CD14-positive monocyte (primary cell): ENCODE data around the gene ZPR1. TPM values are rescaled to one million over a fixed set of nuclear protein-coding genes. Genes with fewer than 3 reads are reported as not detected.

Experiments
- DNase-seq, 3 donors: peaks; one replicate each; pipeline ENCODE4 v3.0.0-alpha.2; 2011 to 2022
- H2AFZ ChIP-seq: 2 replicates; pipeline ENCODE4 v1.6.0; 2012; ENCODE audit warnings: mild to moderate bottlenecking, low read depth, low read length, inconsistent platforms; ENCODE audit not compliant: insufficient read depth, poor library complexity, severe bottlenecking
- H3K27ac ChIP-seq, 2 donors: 1 replicate in 1 of 2; 2 replicates in 1 of 2; pipeline ENCODE4 v1.5.1; 2012 to 2013; ENCODE audit warnings: low read length in 2 of 2, control low read depth in 1 of 2, inconsistent platforms in 1 of 2, low read depth in 1 of 2, mild to moderate bottlenecking in 1 of 2
- H3K27me3 ChIP-seq, 2 donors: one replicate each; pipeline versions ENCODE4 v1.6.0 to v1.6.1; 2011 to 2013; ENCODE audit warnings: low read length in 2 of 2; ENCODE audit not compliant: control insufficient read depth in 2 of 2, insufficient read depth in 2 of 2
- H3K36me3 ChIP-seq, 2 donors: replicated peaks in 1 of 2; 1 replicate in 1 of 2; 2 replicates in 1 of 2; pipeline versions ENCODE4 v1.5.1 to v1.6.1; 2012 to 2013; ENCODE audit warnings: low read length in 2 of 2, control low read depth in 1 of 2, inconsistent platforms in 1 of 2, mild to moderate bottlenecking in 1 of 2; ENCODE audit not compliant: insufficient read depth in 2 of 2, control insufficient read depth in 1 of 2
- H3K4me1 ChIP-seq, 2 donors: 1 replicate in 1 of 2; 2 replicates in 1 of 2; pipeline versions ENCODE4 v1.5.1 to v1.6.1; 2012 to 2013; ENCODE audit warnings: low read length in 2 of 2, control low read depth in 1 of 2, inconsistent platforms in 1 of 2, mild to moderate bottlenecking in 1 of 2, moderate library complexity in 1 of 2; ENCODE audit not compliant: insufficient read depth in 2 of 2, control insufficient read depth in 1 of 2
- H3K4me2 ChIP-seq: replicated peaks from 2 replicates; pipeline ENCODE3; 2012; ENCODE audit warnings: low read length, moderate library complexity, mild to moderate bottlenecking; ENCODE audit not compliant: poor library complexity, severe bottlenecking; ENCODE audit errors: extremely low read depth
- H3K4me3 ChIP-seq, 3 experiments: fragments of 200-600 bp in 1 of 3; sonication (generic) in 1 of 3; replicated peaks in 1 of 3; 1 replicate in 2 of 3; 2 replicates in 1 of 3; pipeline ENCODE4 v1.5.1; 2011 to 2013; ENCODE audit warnings: low read length in 3 of 3, mild to moderate bottlenecking in 3 of 3, control low read depth in 2 of 3, low read depth in 2 of 3, inconsistent platforms in 1 of 3, moderate library complexity in 1 of 3
- H3K79me2 ChIP-seq: 2 replicates; pipeline ENCODE4 v1.6.0; 2012; ENCODE audit warnings: mild to moderate bottlenecking, control low read depth, inconsistent platforms, low read length, moderate library complexity; ENCODE audit not compliant: insufficient read depth
- H3K9ac ChIP-seq: 2 replicates; pipeline ENCODE4 v1.6.0; 2017; ENCODE audit warnings: low read length, mild to moderate bottlenecking; ENCODE audit not compliant: insufficient read depth, poor library complexity, severe bottlenecking
- H3K9me3 ChIP-seq, 2 donors: replicated peaks in 1 of 2; 1 replicate in 1 of 2; 2 replicates in 1 of 2; pipeline versions ENCODE4 v1.5.1 to v1.6.1; 2012 to 2013; ENCODE audit warnings: low read length in 2 of 2, control low read depth in 1 of 2; ENCODE audit not compliant: control insufficient read depth in 1 of 2, insufficient read depth in 1 of 2
- H4K20me1 ChIP-seq: 2 replicates; pipeline ENCODE4 v1.6.0; 2012; ENCODE audit warnings: mild to moderate bottlenecking, low read length, control low read depth, moderate library complexity; ENCODE audit not compliant: insufficient read depth
- H3K27ac Mint-ChIP-seq, 7 donors: one replicate each; pipeline ENCODE4 v1.8.0; 2020; ENCODE audit warnings: mild to moderate bottlenecking in 7 of 7, mixed read lengths in 7 of 7, moderate library complexity in 6 of 7, inconsistent platforms in 2 of 7
- H3K27me3 Mint-ChIP-seq, 3 donors: one replicate each; pipeline ENCODE4 v1.8.0; 2021 to 2022; ENCODE audit warnings: low read depth in 3 of 3, mild to moderate bottlenecking in 3 of 3, mixed read lengths in 3 of 3, moderate library complexity in 3 of 3, inconsistent platforms in 1 of 3
- H3K36me3 Mint-ChIP-seq, 2 donors: one replicate each; pipeline ENCODE4 v1.8.0; 2020; ENCODE audit warnings: mixed read lengths in 2 of 2, inconsistent platforms in 1 of 2, mild to moderate bottlenecking in 1 of 2
- H3K4me1 Mint-ChIP-seq: one replicate; pipeline ENCODE4 v1.8.0; 2020; ENCODE audit warnings: mild to moderate bottlenecking, mixed read lengths
- H3K4me3 Mint-ChIP-seq, 2 donors: one replicate each; pipeline ENCODE4 v1.8.0; 2020; ENCODE audit warnings: mild to moderate bottlenecking in 2 of 2, mixed read lengths in 2 of 2, moderate library complexity in 1 of 2
- H3K9me3 Mint-ChIP-seq, 7 donors: one replicate each; pipeline ENCODE4 v1.8.0; 2020 to 2022; ENCODE audit warnings: mixed read lengths in 7 of 7, mild to moderate bottlenecking in 6 of 7, moderate library complexity in 6 of 7, inconsistent platforms in 2 of 7
- WGBS: methylation state at CpG from one replicate; pipeline ENCODE4 v1.1.5; 2013; ENCODE audit warnings: missing lambda C conversion rate; ENCODE audit not compliant: insufficient coverage; 5-methylcytosine and 5-hydroxymethylcytosine counted together
- intact Hi-C, 2 donors: fragments of 100-400 bp; cut with micrococcal nuclease; formaldehyde crosslinking; loops; one replicate each; pipeline versions ENCODE4 v1.15.0 to v1.15.1; 2023
- polyA plus RNA-seq, 3 donors: library from polyadenylated mRNA; depleted of rRNA in 1 of 3; unstranded in 2 of 3; stranded (reverse) in 1 of 3; fragments of 300-500 nt in 2 of 3; fragments of >200 nt in 1 of 3; fragmentation: Illumina TruSeq in 2 of 3; gene quantifications; 1 replicate in 2 of 3; 2 replicates in 1 of 3; pipeline ENCODE4 v1.2.3, GENCODE V29; 2012 to 2021
- TF ChIP-seq, protein P1 (sequence below): fragments of 200-600 bp; IDR thresholded peaks from one replicate; pipeline ENCODE4 v1.8.0; 2022; ENCODE audit warnings: antibody characterized with exemption, mild to moderate bottlenecking

The ZPR1 gene
- polyA plus RNA-seq, 3 donors, result 24.4 to 35.5 (median 35.2) TPM

DNA sequence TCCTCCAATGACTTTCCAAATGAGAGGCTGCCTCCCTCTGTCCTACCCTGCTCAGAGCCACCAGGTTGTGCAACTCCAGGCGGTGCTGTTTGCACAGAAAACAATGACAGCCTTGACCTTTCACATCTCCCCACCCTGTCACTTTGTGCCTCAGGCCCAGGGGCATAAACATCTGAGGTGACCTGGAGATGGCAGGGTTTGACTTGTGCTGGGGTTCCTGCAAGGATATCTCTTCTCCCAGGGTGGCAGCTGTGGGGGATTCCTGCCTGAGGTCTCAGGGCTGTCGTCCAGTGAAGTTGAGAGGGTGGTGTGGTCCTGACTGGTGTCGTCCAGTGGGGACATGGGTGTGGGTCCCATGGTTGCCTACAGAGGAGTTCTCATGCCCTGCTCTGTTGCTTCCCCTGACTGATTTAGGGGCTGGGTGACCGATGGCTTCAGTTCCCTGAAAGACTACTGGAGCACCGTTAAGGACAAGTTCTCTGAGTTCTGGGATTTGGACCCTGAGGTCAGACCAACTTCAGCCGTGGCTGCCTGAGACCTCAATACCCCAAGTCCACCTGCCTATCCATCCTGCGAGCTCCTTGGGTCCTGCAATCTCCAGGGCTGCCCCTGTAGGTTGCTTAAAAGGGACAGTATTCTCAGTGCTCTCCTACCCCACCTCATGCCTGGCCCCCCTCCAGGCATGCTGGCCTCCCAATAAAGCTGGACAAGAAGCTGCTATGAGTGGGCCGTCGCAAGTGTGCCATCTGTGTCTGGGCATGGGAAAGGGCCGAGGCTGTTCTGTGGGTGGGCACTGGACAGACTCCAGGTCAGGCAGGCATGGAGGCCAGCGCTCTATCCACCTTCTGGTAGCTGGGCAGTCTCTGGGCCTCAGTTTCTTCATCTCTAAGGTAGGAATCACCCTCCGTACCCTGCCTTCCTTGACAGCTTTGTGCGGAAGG lies 44.8 kb upstream of the ZPR1 start:
- Histone ChIP-seq H3K9ac (no peak overlapping the region), H3K4me2 (no peak overlapping the region), H3K4me1 (peaks cover 17 to 19% of the 10 kb centered on the region in 2 donors), H3K36me3 (no peaks in the 10 kb centered on the region), H3K9me3 (no peaks in the 10 kb centered on the region), H4K20me1 (no peaks in the 10 kb centered on the region), H3K4me3 (no peak overlapping the region), H3K27me3 (no peaks in the 10 kb centered on the region), H3K27ac (no peak overlapping the region), H2AFZ (no peak overlapping the region), H3K79me2 (no peaks in the 10 kb centered on the region)
- DNase-seq, result no peak
- Mint-ChIP-seq H3K27me3 (peaks cover 3 to 8% (median 4%) of the 10 kb centered on the region in 3 donors), H3K4me1 (peaks cover 14% of the 10 kb centered on the region), H3K27ac (no peak overlapping the region), H3K36me3 (no peaks in the 10 kb centered on the region), H3K4me3 (no peak overlapping the region), H3K9me3 (no peaks in the 10 kb centered on the region)
- intact Hi-C loops, result no loop called here
- 86% methylated on average over 11 of the region's 13 CpGs for WGBS
- TF ChIP-seq, protein P1, sequence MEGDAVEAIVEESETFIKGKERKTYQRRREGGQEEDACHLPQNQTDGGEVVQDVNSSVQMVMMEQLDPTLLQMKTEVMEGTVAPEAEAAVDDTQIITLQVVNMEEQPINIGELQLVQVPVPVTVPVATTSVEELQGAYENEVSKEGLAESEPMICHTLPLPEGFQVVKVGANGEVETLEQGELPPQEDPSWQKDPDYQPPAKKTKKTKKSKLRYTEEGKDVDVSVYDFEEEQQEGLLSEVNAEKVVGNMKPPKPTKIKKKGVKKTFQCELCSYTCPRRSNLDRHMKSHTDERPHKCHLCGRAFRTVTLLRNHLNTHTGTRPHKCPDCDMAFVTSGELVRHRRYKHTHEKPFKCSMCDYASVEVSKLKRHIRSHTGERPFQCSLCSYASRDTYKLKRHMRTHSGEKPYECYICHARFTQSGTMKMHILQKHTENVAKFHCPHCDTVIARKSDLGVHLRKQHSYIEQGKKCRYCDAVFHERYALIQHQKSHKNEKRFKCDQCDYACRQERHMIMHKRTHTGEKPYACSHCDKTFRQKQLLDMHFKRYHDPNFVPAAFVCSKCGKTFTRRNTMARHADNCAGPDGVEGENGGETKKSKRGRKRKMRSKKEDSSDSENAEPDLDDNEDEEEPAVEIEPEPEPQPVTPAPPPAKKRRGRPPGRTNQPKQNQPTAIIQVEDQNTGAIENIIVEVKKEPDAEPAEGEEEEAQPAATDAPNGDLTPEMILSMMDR, result no peak

DNA sequence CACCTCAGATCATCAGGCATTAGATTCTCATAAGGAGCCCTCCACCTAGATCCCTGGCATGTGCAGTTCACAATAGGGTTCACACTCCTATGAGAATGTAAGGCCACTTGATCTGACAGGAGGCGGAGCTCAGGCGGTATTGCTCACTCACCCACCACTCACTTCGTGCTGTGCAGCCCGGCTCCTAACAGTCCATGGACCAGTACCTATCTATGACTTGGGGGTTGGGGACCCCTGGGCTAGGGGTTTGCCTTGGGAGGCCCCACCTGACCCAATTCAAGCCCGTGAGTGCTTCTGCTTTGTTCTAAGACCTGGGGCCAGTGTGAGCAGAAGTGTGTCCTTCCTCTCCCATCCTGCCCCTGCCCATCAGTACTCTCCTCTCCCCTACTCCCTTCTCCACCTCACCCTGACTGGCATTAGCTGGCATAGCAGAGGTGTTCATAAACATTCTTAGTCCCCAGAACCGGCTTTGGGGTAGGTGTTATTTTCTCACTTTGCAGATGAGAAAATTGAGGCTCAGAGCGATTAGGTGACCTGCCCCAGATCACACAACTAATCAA lies 44.0 kb upstream of the ZPR1 start:
- intact Hi-C loops, result no loop called here
- no peak for DNase-seq
- Histone ChIP-seq H3K9ac (no peak overlapping the region), H3K4me1 (peaks cover 17 to 19% of the 10 kb centered on the region in 2 donors), H4K20me1 (no peaks in the 10 kb centered on the region), H3K79me2 (no peaks in the 10 kb centered on the region), H3K4me3 (no peak overlapping the region), H3K27ac (no peak overlapping the region), H3K9me3 (no peaks in the 10 kb centered on the region), H3K27me3 (no peaks in the 10 kb centered on the region), H3K36me3 (no peaks in the 10 kb centered on the region), H3K4me2 (no peak overlapping the region), H2AFZ (no peak overlapping the region)
- WGBS, result 80% methylated on average over 2 of the region's 7 CpGs
- Mint-ChIP-seq H3K27me3 (peaks cover 3 to 8% (median 4%) of the 10 kb centered on the region in 3 donors), H3K4me1 (peaks cover 14% of the 10 kb centered on the region), H3K4me3 (no peak overlapping the region), H3K9me3 (no peaks in the 10 kb centered on the region), H3K27ac (no peak overlapping the region), H3K36me3 (no peaks in the 10 kb centered on the region)
- TF ChIP-seq, protein P1, result no peak
